HCT116 (cell line): ENCODE data around the gene PITPNC1. TPM values are rescaled to one million over a fixed set of nuclear protein-coding genes. Genes with fewer than 3 reads are reported as not detected.

Experiments used
- ATAC-seq: fragments of 200-7000 bp; cut with Tn5 transposase; 2 replicates; pipeline ENCODE4 v1.9.1; 2020; ENCODE audit warnings: mild to moderate bottlenecking, moderate library complexity
- BruUV-seq: library from RNA; stranded (reverse); fragments of 400-500 nt; replicated peaks from 2 replicates; lab custom pipeline; 2021; lab: Mats Ljungman, UMichigan
- CTCF ChIA-PET: fragments of 300-600 bp; sonication (Branson Sonifier 250); formaldehyde crosslinking; loops from one replicate; lab custom pipeline; 2021; ENCODE audit warnings: antibody characterized with exemption; lab: Charles Lee
- POLR2A ChIA-PET: fragments of 300-600, 350-600 bp; sonication (Branson Sonifier 250); formaldehyde crosslinking; loops from one replicate; lab custom pipeline; 2021; ENCODE audit warnings: antibody characterized with exemption; lab: Charles Lee
- RAD21 ChIA-PET, 2 experiments: fragments of 300-600 bp; sonication (Branson Sonifier 250); formaldehyde crosslinking; loops; one replicate each; lab custom pipeline; 2023; ENCODE audit warnings: low total read pairs in 2 of 2; ENCODE audit not compliant: uncharacterized antibody in 2 of 2, unreplicated experiment in 2 of 2, low non-redundant PET in 1 of 2; lab: Charles Lee
- DNase-seq: peaks from one replicate; pipeline ENCODE4 v3.0.0-alpha.2; 2010; ENCODE audit warnings: low read depth, low spot score
- H2AFZ ChIP-seq: fragments of 200-600 bp; shearing (Covaris generic), sonication (generic); 2 replicates; pipeline ENCODE4 v1.6.1; 2017; ENCODE audit warnings: low read depth, mixed run types, mixed read lengths, antibody characterized with exemption, low read length; ENCODE audit not compliant: poor library complexity, severe bottlenecking
- H3K27ac ChIP-seq: 2 replicates; pipeline ENCODE4 v1.5.1; 2012; ENCODE audit warnings: low read depth, low read length
- H3K27me3 ChIP-seq: fragments of 200-600 bp; sonication (generic); 2 replicates; pipeline ENCODE4 v1.6.1; 2016; ENCODE audit warnings: mixed run types, low read length, mixed read lengths; ENCODE audit not compliant: insufficient read depth
- H3K36me3 ChIP-seq, 2 experiments: fragments of 200-500 bp in 1 of 2; fragments of 200-600 bp in 1 of 2; sonication (Bioruptor generic) in 1 of 2; sonication (generic) in 1 of 2; 2 replicates each; pipeline versions ENCODE4 v1.5.1 to v1.6.1; 2014 to 2016; ENCODE audit warnings: low read length in 2 of 2, inconsistent platforms in 1 of 2, mixed read lengths in 1 of 2, mixed run types in 1 of 2; ENCODE audit not compliant: insufficient read depth in 2 of 2, control insufficient read depth in 1 of 2
- H3K4me1 ChIP-seq, 2 experiments: fragments of 200-600 bp in 1 of 2; sonication (generic) in 1 of 2; 2 replicates each; pipeline versions ENCODE4 v1.5.1 to v1.6.1; 2012 to 2017; ENCODE audit warnings: low read length in 2 of 2, inconsistent platforms in 1 of 2, mild to moderate bottlenecking in 1 of 2, mixed read lengths in 1 of 2, mixed run types in 1 of 2, moderate library complexity in 1 of 2; ENCODE audit not compliant: insufficient read depth in 2 of 2, control insufficient read depth in 1 of 2
- H3K4me2 ChIP-seq: fragments of 200-600 bp; sonication (generic); 2 replicates; pipeline ENCODE4 v1.6.1; 2017; ENCODE audit warnings: mixed run types, low read length, mixed read lengths
- H3K4me3 ChIP-seq, 2 experiments: fragments of 200-600 bp in 1 of 2; sonication (generic) in 1 of 2; replicated peaks in 1 of 2; 2 replicates each; pipeline ENCODE4 v1.5.1; 2011 to 2016; ENCODE audit warnings: low read length in 2 of 2, control low read depth in 1 of 2, low read depth in 1 of 2, mild to moderate bottlenecking in 1 of 2, mixed read lengths in 1 of 2, mixed run types in 1 of 2
- H3K79me2 ChIP-seq: fragments of 200-600 bp; sonication (generic); 2 replicates; pipeline ENCODE4 v1.6.1; 2017; ENCODE audit warnings: mild to moderate bottlenecking, mixed run types, low read length, moderate library complexity, mixed read lengths; ENCODE audit not compliant: insufficient read depth
- H3K9ac ChIP-seq: fragments of 200-600 bp; sonication (generic); 2 replicates; pipeline ENCODE4 v1.6.1; 2016; ENCODE audit warnings: low read length, mixed read lengths
- H3K9me2 ChIP-seq: fragments of 200-600 bp; sonication (generic), shearing (Covaris generic); 2 replicates; pipeline ENCODE4 v1.6.1; 2017; ENCODE audit warnings: mixed run types, mild to moderate bottlenecking, moderate library complexity; ENCODE audit not compliant: insufficient read depth
- H3K9me3 ChIP-seq, 2 experiments: fragments of 200-500 bp in 1 of 2; fragments of 200-600 bp in 1 of 2; sonication (Bioruptor generic) in 1 of 2; sonication (generic) in 1 of 2; 2 replicates each; pipeline ENCODE4 v1.6.1; 2014 to 2017; ENCODE audit warnings: low read length in 2 of 2, mixed read lengths in 2 of 2, inconsistent platforms in 1 of 2, low read depth in 1 of 2, mild to moderate bottlenecking in 1 of 2, mixed run types in 1 of 2, moderate library complexity in 1 of 2; ENCODE audit not compliant: control insufficient read depth in 1 of 2, insufficient read depth in 1 of 2
- H4K20me1 ChIP-seq: fragments of 200-600 bp; sonication (generic), shearing (Covaris generic); 2 replicates; pipeline ENCODE4 v1.6.1; 2017; ENCODE audit warnings: mixed run types, mild to moderate bottlenecking, moderate library complexity; ENCODE audit not compliant: insufficient read depth
- ATF3 ChIP-seq: IDR thresholded peaks from 2 replicates; pipeline ENCODE4 v1.6.1; 2012
- CBX3 ChIP-seq: IDR thresholded peaks from 2 replicates; pipeline ENCODE4 v1.6.1; 2012; ENCODE audit warnings: low read depth
- CEBPB ChIP-seq: IDR thresholded peaks from 2 replicates; pipeline ENCODE4 v1.6.1; 2012; ENCODE audit warnings: low read depth
- EGR1 ChIP-seq: IDR thresholded peaks from 2 replicates; pipeline ENCODE4 v1.6.1; 2012; ENCODE audit warnings: low read depth
- ELF1 ChIP-seq: IDR thresholded peaks from 2 replicates; pipeline ENCODE4 v1.6.1; 2012; ENCODE audit warnings: low read depth, borderline replicate concordance
- EZH2phosphoT487 ChIP-seq: fragments of 200-600 bp; IDR thresholded peaks from 2 replicates; pipeline ENCODE4 v1.6.1; 2018; ENCODE audit warnings: antibody characterized with exemption, borderline replicate concordance
- FOSL1 ChIP-seq: IDR thresholded peaks from 2 replicates; pipeline ENCODE4 v1.6.1; 2012; ENCODE audit warnings: low read depth
- JUND ChIP-seq: IDR thresholded peaks from 2 replicates; pipeline ENCODE4 v1.6.1; 2012
- MAX ChIP-seq: IDR thresholded peaks from 2 replicates; pipeline ENCODE4 v1.6.1; 2012
- POLR2A ChIP-seq: IDR thresholded peaks from 2 replicates; pipeline ENCODE4 v1.7.0; 2011; ENCODE audit warnings: borderline replicate concordance; ENCODE audit not compliant: insufficient read depth, insufficient read length; ENCODE audit errors: extremely low read depth
- POLR2AphosphoS5 ChIP-seq: IDR thresholded peaks from 2 replicates; pipeline ENCODE4 v1.6.1; 2011; ENCODE audit warnings: mild to moderate bottlenecking, low read depth, low read length, moderate library complexity
- RAD21 ChIP-seq: IDR thresholded peaks from 2 replicates; pipeline ENCODE4 v1.6.1; 2012; ENCODE audit warnings: low read depth, mild to moderate bottlenecking
- REST ChIP-seq: IDR thresholded peaks from 2 replicates; pipeline ENCODE4 v1.6.1; 2012; ENCODE audit warnings: low read depth
- SIN3A ChIP-seq: IDR thresholded peaks from 2 replicates; pipeline ENCODE4 v1.6.1; 2012; ENCODE audit warnings: low read depth
- SP1 ChIP-seq: IDR thresholded peaks from 2 replicates; pipeline ENCODE4 v1.6.1; 2012; ENCODE audit warnings: low read depth
- SRF ChIP-seq: IDR thresholded peaks from 2 replicates; pipeline ENCODE4 v1.6.1; 2012; ENCODE audit warnings: low read depth
- TCF7L2 ChIP-seq: IDR thresholded peaks from 2 replicates; pipeline ENCODE4 v1.7.0; 2011; ENCODE audit warnings: borderline replicate concordance, inconsistent platforms; ENCODE audit not compliant: insufficient read depth, insufficient read length; ENCODE audit errors: extremely low read depth
- YY1 ChIP-seq: IDR thresholded peaks from 2 replicates; pipeline ENCODE4 v1.6.1; 2011; ENCODE audit warnings: low read length, low read depth, moderate library complexity, mild to moderate bottlenecking; ENCODE audit not compliant: insufficient replicate concordance; ENCODE audit errors: extremely low read depth
- ZFX ChIP-seq: fragments of 450-650 bp; IDR thresholded peaks from 2 replicates; pipeline ENCODE4 v1.6.1; 2017
- ZNF274 ChIP-seq: fragments of 200-500 bp; sonication (Bioruptor generic); IDR thresholded peaks from 2 replicates; pipeline ENCODE4 v1.6.1; 2014; ENCODE audit warnings: mild to moderate bottlenecking, low read depth, low read length, inconsistent platforms
- intact Hi-C: fragments of 100-400 bp; cut with micrococcal nuclease; formaldehyde crosslinking; loops from 2 replicates; pipeline ENCODE4 v1.10.0; 2022
- total RNA-seq: library from RNA; stranded (reverse); gene quantifications from one replicate; pipeline ENCODE4 v1.2.1, GENCODE V29; 2021; ENCODE audit not compliant: unreplicated experiment

PITPNC1 gene
- total RNA-seq, 1 experiment from 2014 or later, result 41.9 TPM

GRCh38 chr17:67449845-67450755 lies 73.0 kb downstream of the PITPNC1 start:
- Histone ChIP-seq H3K9me2 (no peaks in the 10 kb centered on the region), H3K4me1 (no peaks in the 10 kb centered on the region), H4K20me1 (no peaks in the 10 kb centered on the region), H3K27me3 (no peaks in the 10 kb centered on the region), H3K36me3 (no peaks in the 10 kb centered on the region), H3K79me2 (peaks cover 7% of the 10 kb centered on the region; the same call in 1 of the 2 replicates), H3K27ac (no peak overlapping the region), H3K9me3 (no peaks in the 10 kb centered on the region), H2AFZ (no peak overlapping the region), H3K4me3 (no peak overlapping the region), H3K9ac (no peak overlapping the region), H3K4me2 (no peak overlapping the region)
- ATAC-seq, result no peak
- DNase-seq, result no peak
- BruUV-seq, result no TSS peak
- TF ChIP-seq FOSL1 (no peak), REST (no peak), EGR1 (no peak), EZH2phosphoT487 (no peak), ELF1 (no peak), POLR2AphosphoS5 (no peak), SRF (no peak), TCF7L2 (no peak), YY1 (no peak), MAX (no peak), ATF3 (no peak), JUND (no peak), SP1 (no peak), ZNF274 (no peak), POLR2A (no peak), CEBPB (no peak), SIN3A (no peak), ZFX (no peak), RAD21 (no peak), CBX3 (no peak)
- CTCF ChIA-PET, result interaction anchor here (1.0 kb wide), 1 partner anchor 9 kb away, joined by 4 read pairs; no protein-coding TSS in a partner anchor
- RAD21 ChIA-PET, result no interaction called here
- intact Hi-C loops, result no loop called here
- POLR2A ChIA-PET, result interaction anchor here (0.6 kb wide), 1 partner anchor 22 kb away, joined by 3 read pairs; no protein-coding TSS in a partner anchor
